Fibroblast of mammary gland (primary cell): Measurements from ENCODE around the gene PLCB3.

Experiments
- DNase-seq: peaks from one replicate; pipeline ENCODE4 v3.0.0-alpha.2; 2010; ENCODE audit warnings: low read depth
- H3K4me3 ChIP-seq: 2 replicates; pipeline ENCODE4 v1.5.1; 2011; ENCODE audit warnings: low read depth, mild to moderate bottlenecking, low read length, moderate library complexity; ENCODE audit not compliant: control insufficient read depth
- CTCF ChIP-seq: conservative IDR thresholded peaks from 2 replicates; pipeline ENCODE4 v1.5.1; 2011; ENCODE audit warnings: low read depth, low read length, inconsistent platforms; ENCODE audit not compliant: control insufficient read depth, insufficient read depth

Gene PLCB3

GRCh38 chr11:64251016-64251752 lies at the start of gene PLCB3:
PLCB3 (plus strand) TSS chr11:64251530; CDS start chr11:64251650, 120 bp downstream.
- DNase-seq = no peak
- peak within 1 kb of the TSS; percentile 83 for H3K4me3 ChIP-seq

GRCh38 chr11:64201543-64201942 lies 49.8 kb upstream of the PLCB3 start:
- H3K4me3 ChIP-seq = no peak overlapping the region
- DNase-seq = no peak
- no peak for TF ChIP-seq CTCF

More at GRCh38 chr11:64251016-64251752, at the start of gene PLCB3:
- TF ChIP-seq CTCF = peak; percentile 23

GRCh38 chr11:64202992-64203391 lies 48.3 kb upstream of the PLCB3 start:
- no peak for TF ChIP-seq CTCF
- no peak for DNase-seq
- no peak overlapping the region for H3K4me3 ChIP-seq

GRCh38 chr11:64203421-64204079 lies 47.8 kb upstream of the PLCB3 start:
- no peak for DNase-seq

GRCh38 chr11:64204080-64204440 lies 47.3 kb upstream of the PLCB3 start:
- TF ChIP-seq CTCF = no peak
- no peak for DNase-seq
- no peak overlapping the region for H3K4me3 ChIP-seq

More at GRCh38 chr11:64203421-64204079, 47.8 kb upstream of the PLCB3 start:
- no peak for TF ChIP-seq CTCF
- H3K4me3 ChIP-seq = no peak overlapping the region

- peak; percentile 98 for DNase-seq
- no peak overlapping the region for H3K4me3 ChIP-seq
- TF ChIP-seq CTCF = peak; percentile 67
Measured at GRCh38 chr11:64204464-64204989, 46.8 kb upstream of the PLCB3 start.
